Measurements from ENCODE around the gene TBX1. TPM values are rescaled to one million over a fixed set of nuclear protein-coding genes. Genes with fewer than 3 reads are reported as not detected.

The TBX1 gene
- total RNA-seq, 1 donor from 2014 or later, result not detected

GRCh38 chr22:19793661-19794310, 33.2 kb downstream of the TBX1 start:
- no peak for DNase-seq (ENCODE audit: low spot score in 2 of 2)
- no peak for FAIRE-seq

- DNase-seq (ENCODE audit: low spot score in 2 of 2) (no peak), FAIRE-seq (no peak)
Observed at GRCh38 chr22:19795617-19796008, 35.0 kb downstream of the TBX1 start.

GRCh38 chr22:19796160-19796559, 35.6 kb downstream of the TBX1 start:
- FAIRE-seq, result no peak

GRCh38 chr22:19797086-19798002, 36.8 kb downstream of the TBX1 start:
- DNase-seq (ENCODE audit: low spot score in 2 of 2), result no peak
- FAIRE-seq, result no peak

More at GRCh38 chr22:19796160-19796559, 35.6 kb downstream of the TBX1 start:
- DNase-seq (ENCODE audit: low spot score in 2 of 2), result no peak

GRCh38 chr22:19798003-19798665, 37.6 kb downstream of the TBX1 start:
- FAIRE-seq (no peak), DNase-seq (ENCODE audit: low spot score in 2 of 2) (no peak)

GRCh38 chr22:19798891-19799293, 38.3 kb downstream of the TBX1 start:
- DNase-seq (ENCODE audit: low spot score in 2 of 2) (no peak), FAIRE-seq (no peak)

GRCh38 chr22:19799322-19800190, 39.0 kb downstream of the TBX1 start:
- FAIRE-seq (no peak), DNase-seq (ENCODE audit: low spot score in 2 of 2) (no peak)

GRCh38 chr22:19800306-19800705, 39.7 kb downstream of the TBX1 start:
- no peak for DNase-seq (ENCODE audit: low spot score in 2 of 2)
- FAIRE-seq, result no peak

GRCh38 chr22:19800761-19801244, 40.2 kb downstream of the TBX1 start:
- DNase-seq (ENCODE audit: low spot score in 2 of 2) (no peak), FAIRE-seq (no peak)

- DNase-seq (ENCODE audit: low spot score in 2 of 2) (no peak), FAIRE-seq (no peak)
Observed at GRCh38 chr22:19801340-19802000, 40.9 kb downstream of the TBX1 start.

GRCh38 chr22:19802001-19802893, 41.7 kb downstream of the TBX1 start:
- no peak for DNase-seq (ENCODE audit: low spot score in 2 of 2)
- no peak for FAIRE-seq

- no peak for DNase-seq (ENCODE audit: low spot score in 2 of 2)
- FAIRE-seq, result no peak
Observed at GRCh38 chr22:19802894-19803735, 42.5 kb downstream of the TBX1 start.

- DNase-seq (ENCODE audit: low spot score in 2 of 2) (no peak), FAIRE-seq (no peak)
Observed at GRCh38 chr22:19803736-19804267, 43.2 kb downstream of the TBX1 start.

GRCh38 chr22:19805821-19806212, 45.2 kb downstream of the TBX1 start:
- no peak for FAIRE-seq
- DNase-seq (ENCODE audit: low spot score in 2 of 2), result no peak

GRCh38 chr22:19806213-19807160, 45.9 kb downstream of the TBX1 start:
- no peak for FAIRE-seq

More at GRCh38 chr22:19806213-19807160, 45.9 kb downstream of the TBX1 start:
- no peak for DNase-seq (ENCODE audit: low spot score in 2 of 2)
